22Rv1 (cell line): Measurements from ENCODE around the gene BUB3.

Experiments
- ZFX ChIP-seq: fragments of 450-650 bp; IDR thresholded peaks from 2 replicates; pipeline ENCODE4 v1.6.1; 2017; ENCODE audit warnings: antibody characterized with exemption, borderline replicate concordance
- TF ChIP-seq, protein P1 (sequence below): fragments of 450-650 bp; IDR thresholded peaks from 2 replicates; pipeline ENCODE4 v1.5.1; 2017; ENCODE audit warnings: mild to moderate bottlenecking

DNA sequence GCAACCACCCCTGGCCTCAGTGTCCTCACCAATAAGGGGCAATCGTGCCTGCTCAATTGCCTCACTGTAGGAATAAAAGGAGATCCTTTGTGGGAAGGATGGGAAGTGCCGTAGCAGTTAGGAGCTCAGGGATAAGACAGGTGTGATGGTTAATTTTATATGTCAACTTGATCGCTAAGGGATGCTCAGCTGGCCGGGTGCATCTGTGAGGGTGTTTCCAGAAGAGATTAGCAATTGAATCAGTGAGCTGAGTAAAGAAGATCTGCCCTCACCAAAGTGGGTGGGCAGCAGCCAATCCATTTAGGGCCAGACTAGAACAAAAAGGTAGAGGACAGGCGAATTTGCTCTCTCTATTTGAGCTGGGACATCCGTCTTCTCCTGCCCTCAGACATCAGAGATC, 46.3 kb downstream of the BUB3 start:
- TF ChIP-seq, protein P1, sequence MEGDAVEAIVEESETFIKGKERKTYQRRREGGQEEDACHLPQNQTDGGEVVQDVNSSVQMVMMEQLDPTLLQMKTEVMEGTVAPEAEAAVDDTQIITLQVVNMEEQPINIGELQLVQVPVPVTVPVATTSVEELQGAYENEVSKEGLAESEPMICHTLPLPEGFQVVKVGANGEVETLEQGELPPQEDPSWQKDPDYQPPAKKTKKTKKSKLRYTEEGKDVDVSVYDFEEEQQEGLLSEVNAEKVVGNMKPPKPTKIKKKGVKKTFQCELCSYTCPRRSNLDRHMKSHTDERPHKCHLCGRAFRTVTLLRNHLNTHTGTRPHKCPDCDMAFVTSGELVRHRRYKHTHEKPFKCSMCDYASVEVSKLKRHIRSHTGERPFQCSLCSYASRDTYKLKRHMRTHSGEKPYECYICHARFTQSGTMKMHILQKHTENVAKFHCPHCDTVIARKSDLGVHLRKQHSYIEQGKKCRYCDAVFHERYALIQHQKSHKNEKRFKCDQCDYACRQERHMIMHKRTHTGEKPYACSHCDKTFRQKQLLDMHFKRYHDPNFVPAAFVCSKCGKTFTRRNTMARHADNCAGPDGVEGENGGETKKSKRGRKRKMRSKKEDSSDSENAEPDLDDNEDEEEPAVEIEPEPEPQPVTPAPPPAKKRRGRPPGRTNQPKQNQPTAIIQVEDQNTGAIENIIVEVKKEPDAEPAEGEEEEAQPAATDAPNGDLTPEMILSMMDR = no peak
- no peak for TF ChIP-seq ZFX
